MM.1S (cell line): ENCODE measurements around the gene TM9SF4.

Experiments used
- DNase-seq: peaks from one replicate; pipeline ENCODE4 v3.0.0-alpha.2; 2015
- H2AFZ ChIP-seq: fragments of 300-600 bp; sonication (generic); 2 replicates; pipeline ENCODE4 v1.6.0; 2016; ENCODE audit warnings: antibody characterized with exemption, low read length
- H3F3A ChIP-seq: fragments of 300-600 bp; sonication (generic); 2 replicates; pipeline ENCODE4 v1.6.1; 2016; ENCODE audit warnings: mild to moderate bottlenecking, antibody characterized with exemption, low read length, moderate library complexity, mixed read lengths; ENCODE audit not compliant: insufficient read depth
- H3K27ac ChIP-seq: fragments of 300-600 bp; sonication (generic); 2 replicates; pipeline ENCODE4 v1.5.1; 2016; ENCODE audit warnings: mild to moderate bottlenecking, low read length
- H3K27me3 ChIP-seq: fragments of 300-600 bp; sonication (generic); replicated peaks from 2 replicates; pipeline ENCODE4 v1.6.0; 2016; ENCODE audit warnings: low read length; ENCODE audit not compliant: insufficient read depth
- H3K36me3 ChIP-seq: fragments of 300-600 bp; sonication (generic); replicated peaks from 2 replicates; pipeline ENCODE4 v1.6.1; 2016; ENCODE audit warnings: mild to moderate bottlenecking, low read length, mixed read lengths; ENCODE audit not compliant: insufficient read depth
- H3K4me1 ChIP-seq: fragments of 300-600 bp; sonication (generic); 2 replicates; pipeline ENCODE4 v1.6.1; 2016; ENCODE audit warnings: low read length, mixed read lengths
- H3K4me2 ChIP-seq: fragments of 300-600 bp; sonication (generic); 2 replicates; pipeline ENCODE4 v1.6.0; 2016; ENCODE audit warnings: low read depth, low read length
- H3K4me3 ChIP-seq: fragments of 300-600 bp; sonication (generic); 2 replicates; pipeline ENCODE4 v1.5.1; 2016; ENCODE audit warnings: low read length, mixed read lengths
- H3K79me2 ChIP-seq: fragments of 300-600 bp; sonication (generic); 2 replicates; pipeline ENCODE4 v1.6.1; 2016; ENCODE audit warnings: mixed run types, low read length, mixed read lengths
- H3K9ac ChIP-seq: fragments of 300-600 bp; sonication (generic); 2 replicates; pipeline ENCODE4 v1.6.1; 2016; ENCODE audit warnings: low read length, mixed read lengths
- H3K9me2 ChIP-seq: fragments of 300-600 bp; sonication (generic); replicated peaks from 2 replicates; pipeline ENCODE4 v1.6.1; 2016; ENCODE audit warnings: mild to moderate bottlenecking, low read length, mixed read lengths; ENCODE audit not compliant: insufficient read depth
- H3K9me3 ChIP-seq: fragments of 300-600 bp; sonication (generic); replicated peaks from 2 replicates; pipeline ENCODE4 v1.6.1; 2016; ENCODE audit warnings: mild to moderate bottlenecking, low read length, mixed read lengths; ENCODE audit not compliant: insufficient read depth
- H4K20me1 ChIP-seq: fragments of 300-600 bp; sonication (generic); 2 replicates; pipeline ENCODE4 v1.6.1; 2016; ENCODE audit warnings: mild to moderate bottlenecking, low read length, moderate library complexity, mixed read lengths; ENCODE audit not compliant: insufficient read depth
- EZH2 ChIP-seq: fragments of 300-600 bp; sonication (generic); optimal IDR thresholded peaks from 2 replicates; pipeline ENCODE3; 2017; ENCODE audit warnings: low read depth, mild to moderate bottlenecking, antibody characterized with exemption, low read length, mixed read lengths
- EZH2phosphoT487 ChIP-seq: fragments of 300-600 bp; sonication (generic); IDR thresholded peaks from 2 replicates; pipeline ENCODE4 v1.6.1; 2018; ENCODE audit warnings: antibody characterized with exemption, low read length
- TF ChIP-seq, protein P1 (sequence below): fragments of 300-600 bp; sonication (generic); IDR thresholded peaks from 2 replicates; pipeline ENCODE4 v1.5.1; 2016; ENCODE audit warnings: antibody characterized with exemption, low read length, mixed read lengths

Gene TM9SF4

DNA sequence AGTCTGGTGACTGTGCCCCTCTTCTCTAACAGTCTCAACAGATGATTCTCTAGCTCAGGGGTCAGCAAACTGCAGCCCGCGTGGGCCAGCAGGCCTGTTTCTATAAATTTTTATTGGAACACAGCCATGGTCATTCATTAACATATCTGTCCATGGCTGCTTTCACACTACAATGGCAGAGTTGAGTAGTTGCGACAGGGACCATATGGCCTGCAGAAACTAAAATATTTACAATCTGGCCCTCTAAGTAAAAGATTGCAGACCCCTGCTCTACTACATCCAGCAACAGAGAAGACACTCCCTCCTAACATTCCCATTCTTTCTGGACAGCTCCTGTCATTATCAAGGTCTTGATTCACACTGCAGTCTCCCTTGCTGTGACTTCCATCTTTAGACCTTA, 52.8 kb downstream of the TM9SF4 start:
- H3K4me3 ChIP-seq, result no peak overlapping the region
- no peaks in the 10 kb centered on the region for H3K9me2 ChIP-seq
- H3K27me3 ChIP-seq, result no peaks in the 10 kb centered on the region
- H2AFZ ChIP-seq, result no peak overlapping the region
- no peaks in the 10 kb centered on the region for H3K4me1 ChIP-seq
- H4K20me1 ChIP-seq, result no peaks in the 10 kb centered on the region
- H3F3A ChIP-seq, result no peaks in the 10 kb centered on the region
- H3K9ac ChIP-seq, result no peak overlapping the region
- DNase-seq, result no peak
- peaks cover 3% of the 10 kb centered on the region; the same call in 1 of the 2 replicates for H3K36me3 ChIP-seq
- no peaks in the 10 kb centered on the region for H3K9me3 ChIP-seq
- no peak overlapping the region for H3K4me2 ChIP-seq
- TF ChIP-seq, protein P1, sequence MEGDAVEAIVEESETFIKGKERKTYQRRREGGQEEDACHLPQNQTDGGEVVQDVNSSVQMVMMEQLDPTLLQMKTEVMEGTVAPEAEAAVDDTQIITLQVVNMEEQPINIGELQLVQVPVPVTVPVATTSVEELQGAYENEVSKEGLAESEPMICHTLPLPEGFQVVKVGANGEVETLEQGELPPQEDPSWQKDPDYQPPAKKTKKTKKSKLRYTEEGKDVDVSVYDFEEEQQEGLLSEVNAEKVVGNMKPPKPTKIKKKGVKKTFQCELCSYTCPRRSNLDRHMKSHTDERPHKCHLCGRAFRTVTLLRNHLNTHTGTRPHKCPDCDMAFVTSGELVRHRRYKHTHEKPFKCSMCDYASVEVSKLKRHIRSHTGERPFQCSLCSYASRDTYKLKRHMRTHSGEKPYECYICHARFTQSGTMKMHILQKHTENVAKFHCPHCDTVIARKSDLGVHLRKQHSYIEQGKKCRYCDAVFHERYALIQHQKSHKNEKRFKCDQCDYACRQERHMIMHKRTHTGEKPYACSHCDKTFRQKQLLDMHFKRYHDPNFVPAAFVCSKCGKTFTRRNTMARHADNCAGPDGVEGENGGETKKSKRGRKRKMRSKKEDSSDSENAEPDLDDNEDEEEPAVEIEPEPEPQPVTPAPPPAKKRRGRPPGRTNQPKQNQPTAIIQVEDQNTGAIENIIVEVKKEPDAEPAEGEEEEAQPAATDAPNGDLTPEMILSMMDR, result no peak
- TF ChIP-seq EZH2 (no peak), EZH2phosphoT487 (no peak)
- no peak overlapping the region for H3K27ac ChIP-seq
- H3K79me2 ChIP-seq, result no peaks in the 10 kb centered on the region

DNA sequence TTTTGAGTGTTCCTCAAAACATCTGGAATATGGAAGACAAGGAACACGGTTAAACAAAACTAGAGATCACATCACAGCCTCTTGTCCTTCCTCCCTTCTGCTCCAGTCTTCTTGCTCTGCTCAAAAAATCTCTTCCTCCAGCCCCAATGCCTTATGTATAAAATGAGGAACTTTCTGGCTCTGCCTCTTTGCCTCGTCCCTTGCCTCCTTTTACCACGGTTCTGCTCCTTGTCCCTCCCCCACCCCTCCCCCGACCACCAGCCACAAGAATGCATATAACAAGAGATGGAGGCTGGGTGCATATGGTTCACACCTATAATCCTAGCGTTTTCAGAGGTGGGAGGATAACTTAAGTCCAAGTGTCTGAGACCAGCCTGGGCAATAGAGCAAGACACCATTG, 54.4 kb downstream of the TM9SF4 start:
- H3K9me3 ChIP-seq, result no peaks in the 10 kb centered on the region
- H3K9me2 ChIP-seq, result no peaks in the 10 kb centered on the region
- no peak overlapping the region for H3K4me3 ChIP-seq
- H3K36me3 ChIP-seq, result peaks cover 3% of the 10 kb centered on the region; the same call in 1 of the 2 replicates
- no peak for DNase-seq
- H3K27me3 ChIP-seq, result no peaks in the 10 kb centered on the region
- H3K9ac ChIP-seq, result no peak overlapping the region
- H3K79me2 ChIP-seq, result no peaks in the 10 kb centered on the region
- H2AFZ ChIP-seq, result no peak overlapping the region
- TF ChIP-seq, protein P1, result no peak
- no peak for TF ChIP-seq EZH2
- no peak for TF ChIP-seq EZH2phosphoT487
- H3F3A ChIP-seq, result no peaks in the 10 kb centered on the region
- no peak overlapping the region for H3K27ac ChIP-seq
- H3K4me2 ChIP-seq, result no peak overlapping the region
- no peaks in the 10 kb centered on the region for H4K20me1 ChIP-seq
- no peaks in the 10 kb centered on the region for H3K4me1 ChIP-seq

DNA sequence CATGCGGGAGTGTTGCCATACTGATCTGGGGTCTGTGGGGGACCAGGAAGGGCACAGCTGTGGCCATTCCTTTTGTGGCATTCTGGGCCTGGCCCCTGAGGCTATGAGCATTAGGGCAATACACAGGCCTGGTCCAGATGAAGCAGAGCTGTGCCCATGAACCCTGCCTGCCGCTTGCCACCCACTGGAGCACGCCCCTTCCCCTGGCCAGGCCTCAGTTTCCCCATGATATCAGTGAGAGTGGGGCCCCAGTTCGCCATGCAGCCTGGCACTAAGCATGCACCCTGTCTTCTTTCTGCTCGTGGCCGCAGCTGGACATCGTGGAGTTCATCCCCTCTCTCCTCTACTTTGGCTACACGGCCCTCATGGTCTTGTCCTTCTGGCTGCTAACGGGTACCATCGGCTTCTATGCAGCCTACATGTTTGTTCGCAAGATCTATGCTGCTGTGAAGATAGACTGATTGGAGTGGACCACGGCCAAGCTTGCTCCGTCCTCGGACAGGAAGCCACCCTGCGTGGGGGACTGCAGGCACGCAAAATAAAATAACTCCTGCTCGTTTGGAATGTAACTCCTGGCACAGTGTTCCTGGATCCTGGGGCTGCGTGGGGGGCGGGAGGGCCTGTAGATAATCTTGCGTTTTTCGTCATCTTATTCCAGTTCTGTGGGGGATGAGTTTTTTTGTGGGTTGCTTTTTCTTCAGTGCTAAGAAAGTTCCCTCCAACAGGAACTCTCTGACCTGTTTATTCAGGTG, 55.6 kb downstream of the TM9SF4 start:
- H3K9me2 ChIP-seq, result no peaks in the 10 kb centered on the region
- H3K79me2 ChIP-seq, result no peaks in the 10 kb centered on the region
- H3K27me3 ChIP-seq, result no peaks in the 10 kb centered on the region
- TF ChIP-seq EZH2phosphoT487 (no peak), EZH2 (no peak)
- TF ChIP-seq, protein P1, result no peak
- no peak overlapping the region for H3K4me2 ChIP-seq
- no peak overlapping the region for H3K9ac ChIP-seq
- no peaks in the 10 kb centered on the region for H3K9me3 ChIP-seq
- no peak overlapping the region for H2AFZ ChIP-seq
- H3K4me3 ChIP-seq, result no peak overlapping the region
- H3K36me3 ChIP-seq, result peaks cover 3% of the 10 kb centered on the region; the same call in 1 of the 2 replicates
- no peak for DNase-seq
- no peaks in the 10 kb centered on the region for H3K4me1 ChIP-seq
- H3K27ac ChIP-seq, result no peak overlapping the region
- H4K20me1 ChIP-seq, result no peaks in the 10 kb centered on the region
- no peaks in the 10 kb centered on the region for H3F3A ChIP-seq
